Hematopoietic multipotent progenitor cell (in vitro differentiated cells): Measurements from ENCODE around the gene TMCC3. TPM values are rescaled to one million over a fixed set of nuclear protein-coding genes. Genes with fewer than 3 reads are reported as not detected.

ENCODE experiments used
- DNase-seq, 3 donors: peaks; one replicate each; pipeline ENCODE4 v3.0.0-alpha.2; 2011 to 2015; ENCODE audit warnings: low read depth in 2 of 3, low spot score in 2 of 3
- small RNA-seq: library from RNA; depleted of rRNA; stranded (forward); fragments of <200 nt; gene quantifications from one replicate; pipeline ENCODE3, GENCODE V24; 2012
- total RNA-seq: library from RNA; depleted of rRNA; stranded (reverse); fragments of >200 nt; gene quantifications from one replicate; pipeline ENCODE4 v1.2.3, GENCODE V29; 2012

Gene TMCC3
- total RNA-seq, 1 donor, result 0.81 TPM

GRCh38 chr12:94536040-94536965, 114.1 kb downstream of the TMCC3 start:
- no peak for DNase-seq

- DNase-seq, result no peak
Measured at GRCh38 chr12:94535510-94535921, 114.8 kb downstream of the TMCC3 start.

- no peak for DNase-seq
Measured at GRCh38 chr12:94534774-94535509, 115.4 kb downstream of the TMCC3 start.

DNA sequence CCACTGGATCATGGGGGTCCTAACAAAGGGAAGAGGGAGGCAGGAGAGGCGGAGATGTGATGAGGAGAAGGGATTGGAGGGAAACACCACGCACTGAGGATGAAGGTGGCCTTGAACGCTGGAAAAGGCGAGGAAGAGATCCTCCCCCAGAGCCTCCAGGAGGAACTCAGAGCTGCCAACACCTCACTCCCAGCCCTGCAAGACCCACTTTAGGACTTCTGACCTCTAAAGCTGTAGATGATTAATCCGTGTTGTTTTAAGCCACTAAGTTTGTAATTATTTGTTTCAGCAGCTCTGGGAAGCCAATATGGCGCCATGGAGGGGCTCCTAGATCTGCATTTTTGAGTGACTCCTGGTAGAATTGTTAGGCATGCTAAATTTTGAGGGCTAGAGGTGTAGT, 116.1 kb downstream of the TMCC3 start:
- DNase-seq, result no peak

DNA sequence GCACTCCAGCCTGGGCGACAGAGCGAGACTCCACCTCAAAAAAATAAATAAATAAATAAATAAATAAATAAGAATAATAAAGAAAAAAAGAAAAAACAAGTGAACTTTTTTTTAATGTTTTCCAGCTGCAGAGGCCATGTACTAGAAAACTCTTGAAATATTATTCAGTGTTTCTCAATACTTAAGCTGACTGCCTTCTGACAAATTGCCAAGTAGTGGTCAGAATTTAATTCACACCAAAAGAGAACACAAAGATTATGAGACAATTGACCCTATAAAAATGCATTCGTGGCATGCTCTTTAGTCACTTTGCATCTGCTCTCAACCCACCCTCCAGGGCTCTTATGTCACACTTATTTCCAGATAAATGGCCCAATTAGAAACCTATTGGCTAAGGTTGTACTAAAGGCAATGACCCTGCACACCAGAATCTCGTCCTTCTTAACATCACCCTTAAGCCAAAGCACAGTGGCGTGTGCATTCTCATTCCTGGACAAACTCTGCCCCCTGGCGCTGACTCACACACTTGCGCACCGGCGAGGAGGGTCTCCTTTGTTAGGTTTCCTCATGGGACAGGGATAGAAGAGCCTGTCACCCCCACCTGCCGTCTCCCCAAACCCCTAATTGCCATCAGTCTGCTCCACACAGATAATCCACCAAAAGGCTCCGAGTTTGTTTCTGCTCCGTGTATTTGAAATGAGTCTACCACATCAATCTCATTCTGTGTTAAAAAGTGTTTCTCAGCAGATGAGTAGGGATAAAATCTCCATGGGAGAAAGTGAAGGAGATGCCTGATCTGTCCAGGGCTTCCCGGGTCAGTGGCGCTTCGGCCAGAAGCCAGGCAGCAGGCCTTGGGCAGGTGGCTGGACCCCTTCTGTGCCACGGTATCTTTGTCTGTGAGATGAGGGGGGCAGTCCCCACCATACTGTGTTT, 117.6 kb downstream of the TMCC3 start:
- peak; percentile 29 to 84 (median 60) for DNase-seq

DNA sequence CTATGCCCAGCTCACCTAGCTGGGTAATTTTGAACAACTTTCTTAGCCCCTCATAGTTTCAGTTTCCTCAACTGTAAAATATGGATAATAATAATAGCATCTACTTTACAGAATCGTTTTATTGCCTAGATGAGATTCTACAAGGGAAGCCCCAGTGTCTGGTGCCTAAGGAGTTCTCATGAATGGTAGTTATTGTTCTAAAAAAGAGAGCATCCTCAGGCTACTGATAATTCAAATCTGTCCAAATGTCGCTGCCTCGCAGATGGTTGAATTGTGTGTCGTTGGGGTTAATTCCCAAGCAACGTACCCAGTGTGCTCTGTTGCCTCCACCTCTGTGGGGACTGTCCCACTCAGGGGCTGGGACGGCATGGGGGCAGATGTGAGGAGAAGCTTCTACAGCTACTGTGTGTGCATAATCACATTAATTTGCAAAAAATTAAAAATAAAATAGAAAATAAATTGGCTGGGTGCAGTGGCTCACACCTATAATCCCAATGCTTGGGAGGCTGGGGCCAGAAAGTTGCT, 119.1 kb downstream of the TMCC3 start:
- no peak for DNase-seq

DNA sequence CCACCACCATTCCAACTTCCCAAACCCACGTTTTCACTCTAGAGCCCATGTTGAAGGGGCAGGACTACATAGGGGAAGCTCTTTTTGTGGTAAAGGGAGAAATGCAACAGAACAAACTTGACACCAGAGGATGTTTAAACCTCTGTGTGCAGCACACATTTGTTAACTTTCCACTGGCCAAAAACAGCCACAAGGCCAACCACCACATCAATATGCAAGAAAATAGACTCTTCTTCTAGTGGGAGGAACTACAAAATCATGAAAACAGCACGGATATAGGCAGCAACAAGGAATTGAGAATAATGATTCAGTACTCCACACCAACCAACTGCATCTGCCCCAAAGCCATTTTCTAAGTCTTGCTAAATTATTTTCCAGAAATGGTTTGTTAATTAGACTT, 124.4 kb downstream of the TMCC3 start:
- DNase-seq, result no peak

Small RNA genes within 50 kb of the gene (small RNA-seq; reads per million reads assigned to genes)
- gene LSM3P2 (not detected), gene MIR5700 (not detected)

Other genes starting within 250 kb of the TMCC3 start
- gene CEP83, start 190.7 kb downstream of the TMCC3 start, total RNA-seq, result 11.8 TPM